GM21447 (cell line): ENCODE measurements around the gene DEFB116.
"Not testable (repeated sequence)": the region's sequence is repeated elsewhere in the genome, so short reads cannot be mapped to it uniquely, and the experiment has no call there.

Experiments
- ATAC-seq: cut with Tn5 transposase; IDR thresholded peaks from one replicate; pipeline ENCODE4 v1.9.1; 2021; ENCODE audit not compliant: unreplicated experiment

DEFB116 gene, protein sequence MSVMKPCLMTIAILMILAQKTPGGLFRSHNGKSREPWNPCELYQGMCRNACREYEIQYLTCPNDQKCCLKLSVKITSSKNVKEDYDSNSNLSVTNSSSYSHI

DNA sequence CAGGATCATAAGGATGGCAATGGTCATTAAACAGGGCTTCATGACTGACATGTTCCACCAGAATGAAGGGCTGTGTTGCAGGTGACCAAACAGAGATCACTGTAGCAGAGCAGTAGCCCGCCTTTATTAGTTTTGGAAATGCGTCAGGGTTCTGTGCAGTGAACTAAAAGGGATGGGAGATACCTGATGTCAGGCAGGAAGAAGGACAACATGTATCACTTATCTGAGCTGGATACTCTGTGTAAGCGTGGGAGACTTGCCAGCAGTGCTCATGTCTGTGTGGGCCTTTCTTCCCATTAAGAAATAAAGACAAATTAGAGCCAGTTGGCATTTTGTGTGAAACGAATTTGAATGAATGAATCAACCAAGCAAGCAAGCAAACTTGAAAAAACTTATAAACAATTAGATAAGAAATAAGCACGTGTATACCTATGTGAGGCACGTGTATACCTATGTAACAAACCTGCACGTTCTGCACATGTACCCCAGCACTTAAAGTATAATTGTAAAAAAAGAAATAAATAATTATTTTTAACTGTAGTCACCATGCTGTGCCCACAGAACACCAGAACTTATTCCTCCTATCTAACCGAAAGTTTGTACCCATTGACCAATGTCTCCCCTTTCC is at the start of gene DEFB116:
TSS of gene DEFB116 (minus strand) at position 51 of the 628 bp plus-strand sequence. CDS start at position 51, 0 bp downstream.
- no peak for ATAC-seq

DNA sequence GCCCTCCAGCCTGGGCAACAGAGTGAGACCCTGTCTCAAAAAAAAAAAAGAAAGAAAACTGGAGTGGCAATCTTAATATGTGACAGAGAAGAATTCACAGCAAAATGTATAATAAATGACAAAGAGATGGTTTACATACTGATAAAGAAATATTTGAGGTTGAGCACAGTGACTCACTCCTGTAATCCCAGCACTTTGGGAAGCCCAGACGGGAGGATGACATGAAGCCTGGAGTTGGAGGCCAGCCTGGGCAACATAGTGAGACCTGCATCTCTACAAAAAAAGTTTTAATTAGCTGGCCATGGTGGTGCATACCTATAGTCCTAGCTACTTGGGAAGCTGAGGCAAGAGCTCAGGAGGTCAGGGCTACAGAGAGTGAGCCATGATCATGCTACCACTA is 47.6 kb upstream of the DEFB116 start:
- no peak for ATAC-seq

DNA sequence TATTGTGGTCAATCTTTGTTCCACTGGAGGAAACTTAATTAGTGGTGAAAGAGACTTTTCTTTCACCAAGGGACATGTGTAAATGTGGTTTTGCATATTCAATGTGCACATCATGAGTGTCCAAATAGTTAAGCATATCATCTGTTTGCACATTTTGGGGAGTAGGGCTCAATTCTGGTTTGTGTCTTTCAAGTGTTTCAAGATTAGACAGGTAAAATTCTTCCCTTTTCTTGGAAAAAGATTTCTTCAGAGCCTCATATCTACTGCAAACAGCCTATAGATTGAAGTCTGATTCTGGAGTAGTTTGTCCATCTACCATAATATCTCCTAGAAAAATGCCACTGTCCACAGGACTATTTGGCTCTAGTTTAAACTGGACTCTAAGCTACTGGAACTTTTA is 33.1 kb upstream of the DEFB116 start:
- no peak for ATAC-seq

DNA sequence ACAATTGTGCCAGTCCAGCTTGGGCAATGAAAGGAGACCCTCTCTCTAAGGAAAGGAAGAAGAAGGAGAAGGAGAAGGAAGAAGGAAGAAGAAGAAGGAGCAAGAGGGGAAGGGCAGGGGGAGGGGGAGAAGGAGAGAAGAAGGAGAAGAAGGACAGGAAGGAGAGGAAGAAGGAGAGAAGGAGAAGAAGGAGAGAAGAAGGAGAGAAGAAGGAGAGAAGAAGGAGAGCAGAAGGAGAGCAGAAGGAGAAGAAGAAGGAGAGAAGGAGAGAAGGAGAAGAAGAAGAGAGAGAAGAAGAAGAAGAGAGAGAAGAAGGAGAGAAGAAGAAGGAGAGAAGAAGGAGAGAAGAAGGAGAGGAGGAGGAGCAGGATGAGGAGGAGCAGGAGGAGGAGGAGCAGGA is 22.5 kb upstream of the DEFB116 start:
- no peak for ATAC-seq

DNA sequence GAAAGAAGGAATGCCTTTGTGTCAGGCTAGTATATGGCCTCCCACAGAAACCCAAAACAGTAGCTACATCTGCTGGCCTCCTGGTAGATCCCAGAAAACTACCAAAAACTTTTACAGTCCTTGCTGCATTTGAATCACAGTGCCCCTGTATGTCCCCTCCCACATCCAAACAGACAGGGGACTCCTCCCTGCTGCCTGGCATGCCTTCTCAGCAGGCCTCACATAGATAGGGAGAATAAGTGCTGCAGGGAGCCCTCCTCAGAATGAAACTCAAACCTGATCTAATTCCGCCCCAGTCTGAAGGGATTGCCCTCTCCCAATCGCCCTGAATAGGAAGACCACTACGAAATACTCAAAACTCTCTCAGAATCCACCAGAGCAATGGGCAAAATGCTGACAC is 14.1 kb upstream of the DEFB116 start:
- no peak for ATAC-seq

DNA sequence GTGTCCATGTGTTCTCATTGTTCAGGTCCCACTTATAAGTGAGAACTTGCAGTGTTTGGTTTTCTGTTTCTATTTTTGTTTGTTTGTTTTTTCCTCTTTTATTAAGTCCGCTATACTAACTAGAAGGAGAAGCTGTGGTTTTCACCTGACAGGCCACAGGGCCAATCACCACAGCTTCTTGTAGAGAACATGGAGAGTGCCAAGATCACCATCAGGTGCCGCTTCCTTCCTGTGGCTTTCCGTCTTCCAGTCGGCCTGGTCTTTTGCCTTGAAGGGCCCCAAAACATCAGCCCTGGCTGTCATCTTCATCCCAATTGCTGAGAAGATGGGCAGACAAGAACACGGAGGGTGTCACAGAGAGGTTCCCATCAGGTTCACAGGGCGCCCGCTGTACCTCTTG is 23.4 kb downstream of the DEFB116 start:
- ATAC-seq: not testable (repeated sequence)

DNA sequence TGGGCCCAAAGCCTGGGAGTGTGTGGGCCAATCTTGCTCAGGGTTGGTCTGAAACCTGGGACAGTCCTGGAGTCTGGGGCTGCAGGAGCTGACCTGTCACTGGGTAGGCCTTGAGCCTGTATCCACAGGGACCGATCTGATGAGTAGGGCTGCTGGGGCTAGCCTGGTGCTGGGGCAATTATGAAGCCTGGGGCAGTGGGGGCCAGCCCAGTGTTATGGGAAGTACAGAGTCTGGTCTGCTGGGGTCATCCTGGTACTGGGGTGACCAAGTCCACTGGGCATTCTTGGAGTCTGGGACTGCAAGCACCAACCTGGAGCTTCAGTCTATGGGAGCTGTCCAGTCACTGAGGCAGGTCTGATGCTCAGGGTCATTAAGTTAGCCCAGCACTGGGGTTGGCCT is 30.2 kb downstream of the DEFB116 start:
- ATAC-seq: no peak

DNA sequence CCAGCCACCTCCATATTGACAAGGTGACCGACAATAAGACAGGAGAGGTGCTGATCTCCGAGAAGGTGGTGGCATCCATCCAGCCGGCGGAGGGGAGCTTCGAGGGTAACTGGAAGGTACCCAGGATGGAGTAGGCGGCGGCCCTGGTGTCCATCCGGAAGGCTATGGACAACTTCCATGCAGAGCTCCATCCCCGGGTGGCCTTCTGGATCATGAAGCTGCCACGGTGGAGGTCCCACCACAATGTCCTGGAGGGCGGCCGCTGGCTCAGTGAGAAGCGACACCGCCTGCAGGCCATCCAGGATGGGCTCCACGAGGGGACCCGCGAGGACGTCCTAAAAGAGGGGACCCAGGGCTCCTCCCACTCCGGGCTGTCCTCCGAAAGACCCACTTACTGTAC is 33.9 kb downstream of the DEFB116 start:
- ATAC-seq: no peak

DNA sequence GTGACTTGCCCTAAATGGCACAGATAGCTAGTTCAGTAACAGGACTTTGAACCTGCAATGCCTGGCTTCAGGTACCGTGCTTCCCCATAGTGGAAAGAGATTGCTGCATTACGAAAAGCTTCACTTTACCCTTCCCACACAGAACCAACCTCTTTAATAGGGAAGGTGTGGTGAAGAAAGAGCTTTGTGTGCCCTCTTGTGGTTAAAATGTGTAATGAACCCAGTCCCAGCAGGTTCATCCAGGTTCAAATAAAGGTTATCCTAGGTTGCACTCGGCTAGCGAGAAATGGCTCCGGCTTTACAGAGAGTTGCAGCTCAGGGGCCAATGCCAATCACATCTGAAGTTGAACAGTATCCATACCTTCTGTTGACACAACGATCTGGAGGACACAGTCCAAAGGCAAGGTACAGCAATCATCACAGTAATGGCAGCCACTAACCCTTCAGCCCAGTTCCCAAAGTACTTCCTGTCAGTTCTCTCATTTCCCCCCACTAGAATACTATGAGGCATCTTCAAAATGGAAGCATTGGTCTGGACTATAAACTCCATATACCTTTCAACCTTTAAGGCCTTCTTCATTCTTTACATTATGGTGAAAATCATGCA is 48.0 kb downstream of the DEFB116 start:
- no peak for ATAC-seq

DNA sequence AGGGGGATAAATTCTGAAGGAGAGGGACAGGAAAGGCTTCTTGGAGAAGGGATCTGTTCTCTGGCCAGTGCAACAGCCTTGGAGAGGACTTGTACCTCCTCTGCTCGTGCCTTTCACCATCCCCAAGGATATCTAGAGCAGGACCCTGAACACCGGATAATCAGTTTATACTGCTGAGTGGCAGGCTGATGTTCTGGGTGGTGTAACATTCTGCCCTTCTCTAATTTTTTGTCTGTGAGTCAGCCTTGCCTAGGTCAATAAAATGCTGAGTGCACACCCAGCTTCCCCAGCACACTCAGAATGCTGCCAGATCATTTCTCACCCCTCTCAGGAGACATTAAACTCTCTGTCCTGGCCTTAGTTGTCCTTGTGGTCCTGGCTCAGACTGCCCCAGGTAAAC is 51.0 kb downstream of the DEFB116 start, which contains the start of gene DEFB115:
TSS of gene DEFB115 (plus strand) at position 301 of the 400 bp plus-strand sequence. CDS start at position 301, 0 bp downstream.
- no peak for ATAC-seq

DNA sequence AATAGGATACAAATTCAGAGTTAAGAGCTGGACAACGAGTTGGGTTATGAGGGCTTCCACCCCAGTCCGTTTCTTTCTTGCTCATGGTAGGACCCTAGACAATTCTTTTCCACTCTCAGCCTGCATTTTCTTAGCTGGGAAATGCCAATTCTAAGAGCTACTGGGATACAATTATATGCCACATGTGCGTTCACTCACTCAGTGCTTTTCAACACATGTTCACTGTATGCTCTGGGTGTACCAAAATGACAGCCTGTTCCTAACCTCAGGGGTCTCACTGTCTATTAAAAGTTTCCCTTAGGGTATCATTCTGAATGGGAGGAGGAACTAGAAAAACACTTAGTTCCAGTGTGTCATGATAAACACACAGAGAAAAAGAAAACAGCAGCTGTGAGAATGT is 51.4 kb downstream of the DEFB116 start:
- ATAC-seq: no peak
